GM19099 (cell line): ENCODE data around the gene SLC2A10.

Experiments used
- POLR2A ChIP-seq: IDR thresholded peaks from 3 replicates; pipeline ENCODE4 v1.6.1; 2011; ENCODE audit warnings: low read depth; ENCODE audit not compliant: insufficient read length; ENCODE audit errors: extremely low read depth

SLC2A10 gene

GRCh38 chr20:46690219-46691106 lies 19.0 kb upstream of the SLC2A10 start:
- TF ChIP-seq POLR2A, result no peak

- no peak for TF ChIP-seq POLR2A
Measured at GRCh38 chr20:46691196-46691595, 18.3 kb upstream of the SLC2A10 start.

GRCh38 chr20:46694484-46694883 lies 15.0 kb upstream of the SLC2A10 start:
- no peak for TF ChIP-seq POLR2A

GRCh38 chr20:46695892-46696291 lies 13.6 kb upstream of the SLC2A10 start:
- no peak for TF ChIP-seq POLR2A

DNA sequence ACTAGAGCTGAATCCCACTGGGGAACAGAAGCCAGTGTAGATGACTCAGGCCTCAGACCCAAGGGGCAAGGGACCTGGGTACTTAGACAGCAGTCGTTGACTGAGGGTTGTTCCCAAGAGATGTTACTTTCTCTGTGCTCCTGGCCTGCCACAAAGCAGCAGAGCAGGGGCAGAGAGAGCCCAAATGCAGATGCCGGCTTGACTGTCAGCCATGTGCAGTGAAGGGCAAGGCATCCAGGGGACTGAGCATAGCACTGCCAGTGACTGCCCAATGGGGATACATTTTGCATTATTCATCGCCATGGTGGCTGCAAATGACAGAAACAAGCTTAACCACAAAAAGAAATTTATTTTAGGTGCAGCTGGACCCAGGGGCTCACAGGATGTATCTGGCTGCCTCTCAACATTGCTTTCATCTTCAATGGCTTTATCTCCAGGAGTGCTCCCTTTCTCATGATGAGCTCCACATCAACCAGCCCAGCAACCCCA lies 12.6 kb upstream of the SLC2A10 start:
- TF ChIP-seq POLR2A, result no peak

- no peak for TF ChIP-seq POLR2A
Measured at GRCh38 chr20:46698788-46699187, 10.7 kb upstream of the SLC2A10 start.

- TF ChIP-seq POLR2A, result no peak
Measured at GRCh38 chr20:46699651-46700359, 9.6 kb upstream of the SLC2A10 start.

DNA sequence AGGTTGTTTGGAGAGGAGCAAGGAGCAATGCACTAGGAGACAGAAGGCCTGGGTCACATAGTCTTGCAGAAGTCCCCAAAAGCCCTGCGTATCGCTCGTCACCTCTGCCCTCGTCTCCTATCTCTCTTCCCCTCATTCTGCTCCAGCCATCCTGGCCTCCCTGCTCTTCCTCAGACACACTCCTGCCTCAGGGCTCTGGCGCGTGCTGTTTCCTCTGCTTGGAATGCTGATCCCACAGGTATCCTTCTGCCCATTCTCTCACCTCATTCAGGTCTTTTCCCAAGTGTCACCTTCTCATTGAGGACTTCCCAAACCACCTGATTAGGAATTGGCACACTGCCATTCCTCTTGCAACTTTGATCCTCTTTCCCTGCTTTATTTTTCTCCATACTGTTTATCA lies 9.0 kb upstream of the SLC2A10 start:
- no peak for TF ChIP-seq POLR2A

- TF ChIP-seq POLR2A, result no peak
Measured at GRCh38 chr20:46701057-46701456, 8.4 kb upstream of the SLC2A10 start.

DNA sequence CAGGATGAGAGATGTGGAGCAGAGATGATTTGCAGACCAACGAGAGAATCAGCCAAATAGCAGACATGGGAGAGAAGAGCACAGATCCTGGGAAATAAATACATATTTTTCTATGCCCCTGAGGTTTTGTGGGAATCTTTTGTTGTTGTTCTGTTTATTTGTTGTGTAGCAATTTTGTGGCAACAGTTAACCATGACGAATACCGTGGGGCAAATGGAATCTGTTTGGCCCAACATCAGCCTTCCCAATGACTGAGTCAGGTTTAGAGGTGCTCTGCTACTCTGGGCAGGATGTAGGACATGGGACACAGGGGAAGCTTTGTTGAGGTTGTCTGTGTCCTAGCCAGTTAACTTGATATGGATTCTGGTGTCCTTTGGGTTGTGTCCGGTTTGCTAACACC lies 7.9 kb upstream of the SLC2A10 start:
- TF ChIP-seq POLR2A, result no peak

GRCh38 chr20:46701986-46702385 lies 7.5 kb upstream of the SLC2A10 start:
- TF ChIP-seq POLR2A, result no peak

GRCh38 chr20:46702447-46703203 lies 6.8 kb upstream of the SLC2A10 start:
- no peak for TF ChIP-seq POLR2A

DNA sequence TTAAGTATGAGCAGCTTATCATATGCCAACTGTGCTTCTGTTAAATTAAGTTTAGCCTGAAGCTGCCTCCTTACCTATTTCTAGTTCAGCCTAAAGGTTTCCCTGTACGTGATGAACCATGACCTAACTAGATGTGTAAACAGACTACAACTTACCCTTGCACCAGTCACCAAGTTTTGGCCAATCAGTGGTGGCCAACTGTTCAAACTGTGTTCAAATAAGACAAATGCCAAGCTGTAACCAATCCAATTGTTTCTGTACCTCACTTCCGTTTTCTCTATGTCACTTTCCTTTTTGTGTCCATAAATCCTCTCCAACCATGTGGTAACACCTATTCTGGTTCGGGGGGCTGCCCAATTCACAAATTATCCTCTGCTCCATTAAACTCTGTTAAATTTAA lies 6.0 kb upstream of the SLC2A10 start:
- no peak for TF ChIP-seq POLR2A

DNA sequence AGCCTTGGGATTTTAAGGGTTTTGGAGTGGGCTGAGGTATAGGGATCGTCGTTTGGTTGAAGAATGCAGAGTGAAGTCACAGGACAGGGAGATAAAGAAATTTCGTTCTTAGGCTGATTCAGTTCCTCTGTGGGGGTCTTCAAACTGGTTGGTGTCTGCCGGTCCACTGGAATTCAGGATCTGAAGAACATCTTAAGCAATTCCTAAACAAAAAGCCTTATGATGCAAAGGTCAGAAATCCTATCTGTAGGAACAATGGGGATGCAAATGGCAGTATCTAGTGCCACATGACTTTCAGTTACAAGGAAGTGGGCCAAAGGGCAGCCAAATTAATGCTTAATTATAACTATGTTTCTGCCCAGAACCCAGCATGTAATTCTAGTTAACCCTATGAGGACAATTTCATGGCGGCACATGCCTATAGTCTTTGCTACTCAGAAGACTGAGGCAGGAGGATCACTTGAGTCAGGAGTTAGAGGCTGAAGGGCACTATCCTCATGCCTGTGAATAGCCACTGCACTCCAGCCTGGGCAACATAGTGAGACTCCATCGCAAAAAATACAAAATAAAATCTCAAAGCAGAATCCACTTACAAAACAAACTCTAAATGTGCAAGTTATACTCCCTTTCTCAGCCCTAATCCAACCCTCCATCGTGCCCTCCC lies 4.6 kb upstream of the SLC2A10 start:
- TF ChIP-seq POLR2A, result no peak

DNA sequence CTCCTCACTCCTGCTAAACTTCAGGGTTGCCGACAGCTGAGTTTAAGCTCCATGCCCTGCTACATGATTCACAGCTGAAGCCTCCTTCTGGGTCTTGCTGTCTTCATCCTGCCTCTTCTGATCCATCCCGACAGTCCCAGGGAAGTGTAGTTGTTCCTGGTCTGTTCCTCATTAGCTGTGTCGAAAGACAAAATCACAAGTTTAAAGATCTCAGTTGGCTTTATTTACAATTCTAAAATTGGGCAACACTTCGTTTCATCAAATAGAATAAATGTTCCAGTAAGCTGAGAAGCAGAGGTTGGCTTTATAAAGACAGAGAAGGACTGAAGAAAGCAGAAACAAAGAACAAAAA lies 4.1 kb upstream of the SLC2A10 start:
- no peak for TF ChIP-seq POLR2A
